ENCODE measurements around the gene PCOLCE2. TPM values are rescaled to one million over a fixed set of nuclear protein-coding genes. Genes with fewer than 3 reads are reported as not detected.
A peak's percentile ranks its signal among the peaks of the same experiment; 100 is the strongest.

The PCOLCE2 gene, protein sequence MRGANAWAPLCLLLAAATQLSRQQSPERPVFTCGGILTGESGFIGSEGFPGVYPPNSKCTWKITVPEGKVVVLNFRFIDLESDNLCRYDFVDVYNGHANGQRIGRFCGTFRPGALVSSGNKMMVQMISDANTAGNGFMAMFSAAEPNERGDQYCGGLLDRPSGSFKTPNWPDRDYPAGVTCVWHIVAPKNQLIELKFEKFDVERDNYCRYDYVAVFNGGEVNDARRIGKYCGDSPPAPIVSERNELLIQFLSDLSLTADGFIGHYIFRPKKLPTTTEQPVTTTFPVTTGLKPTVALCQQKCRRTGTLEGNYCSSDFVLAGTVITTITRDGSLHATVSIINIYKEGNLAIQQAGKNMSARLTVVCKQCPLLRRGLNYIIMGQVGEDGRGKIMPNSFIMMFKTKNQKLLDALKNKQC
- 2.1 and 2.8 TPM in 2 replicates for total RNA-seq (2014; rRNA removed; shearing (Covaris generic))

DNA sequence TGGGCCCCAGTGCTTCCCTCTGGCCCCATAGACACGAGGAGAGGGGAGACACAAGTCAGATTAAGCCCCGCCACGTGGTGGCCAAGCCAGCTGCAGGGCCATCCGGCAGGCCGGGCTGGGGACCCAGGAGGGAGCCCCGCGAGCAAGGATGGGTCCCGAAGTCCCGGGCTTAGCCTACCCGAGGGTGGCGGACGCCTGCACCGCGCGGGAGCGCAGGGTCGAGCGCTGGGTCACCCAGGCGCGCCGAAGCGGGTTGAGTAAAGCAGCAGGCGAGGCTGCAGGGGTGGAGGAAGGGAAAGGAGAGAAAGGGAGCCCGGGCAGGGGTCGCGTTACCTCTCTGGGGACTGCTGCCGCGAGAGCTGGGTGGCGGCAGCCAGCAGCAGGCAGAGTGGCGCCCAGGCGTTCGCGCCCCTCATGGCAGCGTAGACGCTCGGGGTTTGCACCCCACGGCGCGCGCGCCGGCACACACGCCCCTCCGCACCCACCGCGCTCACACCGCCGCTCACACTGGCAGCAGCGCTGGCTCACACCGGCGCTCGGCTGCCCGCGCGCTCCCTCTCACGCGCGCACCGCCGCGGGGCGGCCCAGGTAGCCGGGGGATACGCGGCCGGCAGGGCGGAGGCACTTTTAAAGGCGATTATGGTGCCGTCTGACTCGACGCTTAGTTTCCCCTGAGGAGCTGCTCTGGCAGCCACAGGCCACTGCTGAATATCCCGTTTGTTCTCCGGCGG, at the start of gene PCOLCE2:
TSS of gene PCOLCE2 (minus strand) at position 603 of the 731 bp plus-strand sequence. CDS start at position 416, 187 bp downstream.
- peak; percentile 16 for DNase-seq (ENCODE audit: low read depth)

GRCh38 chr3:142935963-142936362, 47.1 kb upstream of the PCOLCE2 start:
- no peak for DNase-seq (ENCODE audit: low read depth)

GRCh38 chr3:142934887-142935269, 46.0 kb upstream of the PCOLCE2 start:
- no peak for DNase-seq (ENCODE audit: low read depth)

DNA sequence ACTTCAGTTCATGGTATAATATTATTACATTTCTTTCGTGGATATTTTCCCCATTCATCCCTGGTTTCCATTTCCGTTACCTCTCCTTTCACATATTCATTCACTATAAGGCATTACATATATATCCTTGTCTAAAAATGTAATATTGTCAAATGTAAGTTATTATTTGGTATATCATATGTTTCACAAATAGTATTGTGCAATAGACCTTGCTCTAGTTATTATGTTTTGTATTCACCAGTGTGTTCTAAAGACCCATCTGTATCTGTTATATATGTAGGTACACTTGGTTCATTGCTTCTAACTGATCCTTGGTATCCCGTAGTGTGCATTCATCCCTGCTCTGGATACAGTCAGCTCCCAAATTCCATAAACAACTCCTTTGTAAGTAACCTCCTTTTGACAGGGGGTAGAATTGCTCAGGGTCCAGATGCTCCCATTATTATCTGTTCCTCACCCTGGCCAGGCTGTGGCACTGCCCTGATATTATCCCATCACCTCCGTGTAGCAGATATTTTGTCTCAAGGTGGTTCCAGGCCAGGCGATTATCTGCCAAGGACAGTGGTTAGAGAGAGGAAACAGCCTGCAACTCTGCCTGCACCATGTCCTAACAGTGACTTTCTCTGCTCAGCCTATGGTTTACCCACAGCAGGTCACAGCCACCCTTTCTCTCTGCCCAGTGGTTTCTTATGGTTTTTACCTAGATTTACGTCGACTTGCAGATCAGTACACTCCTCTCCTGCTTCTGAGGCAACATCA, 45.4 kb upstream of the PCOLCE2 start:
- no peak for DNase-seq (ENCODE audit: low read depth)

GRCh38 chr3:142931222-142931621, 42.3 kb upstream of the PCOLCE2 start:
- DNase-seq (ENCODE audit: low read depth), result peak; percentile 18

GRCh38 chr3:142930463-142930862, 41.6 kb upstream of the PCOLCE2 start:
- no peak for DNase-seq (ENCODE audit: low read depth)

DNA sequence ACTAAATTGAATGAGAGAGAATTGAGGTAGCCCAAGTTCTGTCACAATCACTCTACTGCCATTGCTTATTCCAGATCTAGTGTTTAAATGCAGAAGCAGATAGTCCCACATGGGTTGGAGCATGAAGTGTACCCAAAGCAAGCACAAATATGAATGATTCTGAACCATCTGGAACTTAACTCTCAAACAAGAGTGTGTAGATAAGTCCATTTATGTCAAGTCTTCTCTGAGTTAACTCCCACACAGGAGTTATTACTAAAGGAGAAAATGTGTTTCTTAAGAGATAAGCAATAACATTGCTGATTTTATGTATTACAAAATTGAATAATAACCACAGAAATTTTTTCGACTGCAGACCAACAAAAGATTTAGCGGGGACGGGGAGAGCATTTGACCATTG, 41.0 kb upstream of the PCOLCE2 start:
- DNase-seq (ENCODE audit: low read depth), result no peak

- peak; percentile 49 for DNase-seq (ENCODE audit: low read depth)
Measured at GRCh38 chr3:142929109-142929508, 40.2 kb upstream of the PCOLCE2 start.

- DNase-seq (ENCODE audit: low read depth), result no peak
Measured at GRCh38 chr3:142926368-142926944, 37.6 kb upstream of the PCOLCE2 start.

DNA sequence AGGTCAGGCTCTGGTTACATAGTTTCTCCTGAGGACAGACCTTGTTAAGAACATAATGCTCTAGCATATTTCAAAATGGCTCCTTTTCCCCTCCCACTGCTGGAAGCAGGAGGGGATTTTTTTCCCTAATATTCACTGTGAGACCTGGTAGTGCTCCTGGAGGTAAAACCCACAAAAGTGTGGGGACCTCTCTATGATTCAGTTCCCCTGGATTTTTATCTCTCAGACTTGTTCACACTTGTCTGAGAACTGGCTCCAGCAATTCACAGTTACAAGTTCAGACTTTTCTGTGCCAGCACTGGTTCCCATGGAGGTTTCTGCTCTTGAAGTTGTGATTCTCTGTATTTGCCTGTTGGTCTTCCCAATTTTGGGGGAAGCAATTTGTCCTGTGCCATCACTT, 36.3 kb upstream of the PCOLCE2 start:
- DNase-seq (ENCODE audit: low read depth), result no peak

DNA sequence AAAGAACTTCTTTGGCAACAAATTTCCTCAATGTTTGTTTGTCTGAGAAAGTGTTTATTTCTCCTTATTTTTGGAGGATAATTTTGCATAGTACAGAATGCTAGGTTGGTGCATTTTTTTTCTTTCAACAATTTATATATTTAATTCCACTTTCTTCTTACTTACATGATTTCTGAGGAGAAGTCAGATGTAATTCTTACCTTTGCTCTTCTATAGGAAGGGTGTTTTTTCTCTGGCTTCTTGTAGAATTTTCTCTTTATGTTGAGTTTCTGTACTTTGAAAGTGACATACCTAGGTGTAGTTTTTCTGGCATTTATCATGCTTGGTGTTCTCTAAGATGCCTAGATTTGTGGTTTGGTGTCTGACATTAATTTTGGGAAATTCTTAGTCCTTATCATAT, 34.8 kb upstream of the PCOLCE2 start:
- no peak for DNase-seq (ENCODE audit: low read depth)

- DNase-seq (ENCODE audit: low read depth), result no peak
Measured at GRCh38 chr3:142916605-142917004, 27.7 kb upstream of the PCOLCE2 start.

- no peak for DNase-seq (ENCODE audit: low read depth)
Measured at GRCh38 chr3:142915636-142916035, 26.8 kb upstream of the PCOLCE2 start.

DNA sequence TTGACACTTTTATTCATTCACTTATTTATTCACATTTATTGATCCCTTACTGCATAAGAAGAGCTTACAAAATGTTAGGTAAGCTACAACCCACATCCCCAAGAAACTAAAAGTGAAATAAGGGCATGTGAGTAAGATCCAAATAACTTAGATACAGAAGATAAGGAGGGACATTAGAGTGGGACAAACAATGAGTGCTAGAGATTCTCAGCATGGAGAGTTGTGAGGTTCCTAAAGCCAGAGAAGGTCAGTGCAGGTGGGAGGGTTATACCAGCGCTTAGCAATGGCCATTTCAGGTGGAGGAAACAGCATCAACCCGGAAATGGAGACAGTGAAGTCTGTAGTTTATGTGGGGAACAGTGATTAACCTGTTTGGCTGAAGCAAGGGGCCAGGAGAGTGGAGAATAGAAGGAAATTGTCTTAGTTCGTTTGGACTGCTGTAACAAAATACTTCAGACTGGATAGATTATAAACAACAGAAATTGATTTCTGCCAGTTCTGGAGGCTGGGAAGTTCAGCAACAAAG, 25.5 kb upstream of the PCOLCE2 start:
- DNase-seq (ENCODE audit: low read depth), result no peak

DNA sequence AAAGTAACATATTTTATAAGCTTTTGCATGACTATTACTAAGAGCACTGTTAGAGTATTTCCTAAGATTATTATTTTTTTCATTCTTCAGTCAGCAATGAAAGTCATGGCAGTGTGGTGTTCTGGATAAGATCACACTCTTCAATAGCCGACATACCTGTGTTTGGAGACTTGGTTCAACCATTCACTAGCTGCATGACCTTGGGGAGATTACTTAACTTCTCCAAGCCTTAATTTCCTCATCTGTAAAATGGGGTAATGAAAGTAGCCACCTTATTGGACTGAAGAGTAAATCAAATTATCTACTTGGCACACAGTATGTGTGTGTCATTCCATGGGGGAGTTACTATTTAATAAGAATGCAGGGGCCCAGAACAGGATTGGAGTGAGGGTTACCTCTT, 24.5 kb upstream of the PCOLCE2 start:
- no peak for DNase-seq (ENCODE audit: low read depth)

GRCh38 chr3:142912402-142913172, 23.7 kb upstream of the PCOLCE2 start:
- DNase-seq (ENCODE audit: low read depth), result no peak

- no peak for DNase-seq (ENCODE audit: low read depth)
Measured at GRCh38 chr3:142910280-142910679, 21.4 kb upstream of the PCOLCE2 start.

GRCh38 chr3:142909282-142909681, 20.4 kb upstream of the PCOLCE2 start:
- no peak for DNase-seq (ENCODE audit: low read depth)

DNA sequence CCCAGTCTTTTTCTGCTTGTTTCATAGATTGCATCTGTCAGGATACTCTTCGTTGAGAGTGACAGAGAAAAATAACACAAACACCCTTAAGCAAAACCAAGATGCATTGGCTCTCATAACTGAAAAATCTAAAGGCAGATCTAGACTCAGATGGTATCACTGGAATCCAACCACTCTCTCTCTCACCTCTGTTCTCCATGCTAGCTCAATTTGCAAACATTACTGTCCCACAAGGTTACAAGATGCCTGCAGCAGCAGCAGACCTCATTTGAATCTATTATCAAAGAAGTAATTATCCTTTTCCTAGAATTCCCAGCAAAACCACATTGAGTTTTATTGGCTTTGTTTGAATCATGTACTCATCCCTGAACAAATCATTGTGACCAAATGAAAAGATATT, 19.1 kb upstream of the PCOLCE2 start:
- no peak for DNase-seq (ENCODE audit: low read depth)

DNA sequence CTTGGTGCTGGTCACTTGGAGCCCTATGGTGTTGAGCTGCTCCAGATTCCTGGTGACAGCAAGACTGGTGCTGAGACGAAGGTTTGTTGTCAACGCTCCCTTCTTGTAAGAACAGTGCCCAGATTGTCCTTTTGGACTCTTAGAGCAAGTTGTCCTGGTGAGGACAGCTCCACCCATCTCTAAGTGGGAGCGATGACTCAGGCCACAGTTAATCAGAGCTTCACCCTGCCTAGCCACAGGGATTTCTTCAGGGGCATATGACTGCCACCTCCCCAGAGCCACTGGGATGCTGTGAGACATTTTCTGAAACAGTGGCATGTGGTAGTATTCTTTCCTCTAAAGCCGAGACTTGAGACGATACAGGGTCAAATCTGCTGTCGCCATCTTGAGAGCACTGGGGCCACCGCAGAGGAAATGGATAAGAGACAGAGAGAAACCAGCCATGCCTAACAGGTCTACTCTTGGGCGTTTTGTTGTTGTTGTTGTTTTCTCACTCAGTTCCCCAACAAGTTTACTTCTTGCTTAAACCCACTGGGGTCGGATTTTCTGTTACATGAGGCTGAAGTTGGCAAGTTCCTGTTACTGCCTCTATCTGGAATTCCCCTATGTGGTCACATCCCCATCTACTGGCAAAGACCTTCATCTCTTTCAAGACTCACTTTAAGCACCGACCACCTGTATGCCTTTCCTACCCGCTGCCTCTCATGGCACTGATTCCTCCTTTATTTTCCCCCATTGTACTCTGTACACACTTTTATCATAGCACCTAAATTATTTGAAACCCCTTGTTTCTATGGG, 16.0 kb upstream of the PCOLCE2 start:
- DNase-seq (ENCODE audit: low read depth), result peak; percentile 76
